Activated CD8-positive, alpha-beta memory T cell treated with anti-CD3 and anti-CD28 coated beads, Interleukin-2, amount 10 ng/mL, durations not matched to agents 7 days and 5 days (primary cell): ENCODE results near the gene PLXNA4. TPM values are rescaled to one million over a fixed set of nuclear protein-coding genes. Genes with fewer than 3 reads are reported as not detected.

Source experiments
- ATAC-seq: fragments of 150-1000 bp; cut with Tn5 transposase; one replicate; pipeline ENCODE4 v1.10.0; 2021; ENCODE audit warnings: moderate library complexity
- CTCF ChIA-PET: fragments of 350-600 bp; sonication (Branson Sonifier 250); formaldehyde crosslinking; loops from one replicate; lab custom pipeline; 2021; ENCODE audit warnings: antibody characterized with exemption; lab: Charles Lee
- DNase-seq: peaks from one replicate; pipeline ENCODE4 v3.0.0-alpha.2; 2020
- H3K27ac Mint-ChIP-seq: one replicate; pipeline ENCODE4 v1.8.0; 2021; ENCODE audit warnings: mild to moderate bottlenecking, mixed read lengths
- H3K27me3 Mint-ChIP-seq: one replicate; pipeline ENCODE4 v1.8.0; 2021; ENCODE audit warnings: mixed read lengths
- H3K36me3 Mint-ChIP-seq: one replicate; pipeline ENCODE4 v1.8.0; 2021; ENCODE audit warnings: mild to moderate bottlenecking, mixed read lengths
- H3K4me1 Mint-ChIP-seq: one replicate; pipeline ENCODE4 v1.8.0; 2021; ENCODE audit warnings: mixed read lengths
- H3K4me3 Mint-ChIP-seq: one replicate; pipeline ENCODE4 v1.8.0; 2021; ENCODE audit warnings: mild to moderate bottlenecking, moderate library complexity, mixed read lengths
- H3K9me3 Mint-ChIP-seq: one replicate; pipeline ENCODE4 v1.8.0; 2022; ENCODE audit warnings: low read depth, mixed read lengths
- total RNA-seq, 2 experiments: library from RNA; stranded (reverse); gene quantifications; one replicate each; pipeline ENCODE4 v1.2.3, GENCODE V29; 2021

Gene PLXNA4
- total RNA-seq, 2 experiments from 2014 or later: 1.2 to 1.6 TPM

- no peaks in the 10 kb centered on the region for H3K36me3 Mint-ChIP-seq
- ATAC-seq: no peak
- H3K9me3 Mint-ChIP-seq: no peaks in the 10 kb centered on the region
- H3K4me3 Mint-ChIP-seq: no peak overlapping the region
- no peaks in the 10 kb centered on the region for H3K4me1 Mint-ChIP-seq
- no peak for DNase-seq
- H3K27ac Mint-ChIP-seq: no peak overlapping the region
- CTCF ChIA-PET: no interaction called here
- no peaks in the 10 kb centered on the region for H3K27me3 Mint-ChIP-seq
These were observed 435.2 kb downstream of the PLXNA4 start for GRCh38 chr7:132141109-132141508.

- Mint-ChIP-seq H3K36me3 (no peaks in the 10 kb centered on the region), H3K27me3 (no peaks in the 10 kb centered on the region), H3K4me3 (no peak overlapping the region), H3K9me3 (no peaks in the 10 kb centered on the region), H3K27ac (no peak overlapping the region), H3K4me1 (no peaks in the 10 kb centered on the region)
- ATAC-seq (no peak), DNase-seq (no peak)
- CTCF ChIA-PET: interaction anchor here (1.2 kb wide), 1 partner anchor 195 kb away, joined by 3 read pairs; no protein-coding TSS in a partner anchor
These were observed 435.9 kb downstream of the PLXNA4 start for GRCh38 chr7:132140341-132140740.

GRCh38 chr7:132138817-132139216 lies 437.5 kb downstream of the PLXNA4 start:
- H3K4me1 Mint-ChIP-seq: no peaks in the 10 kb centered on the region
- no peaks in the 10 kb centered on the region for H3K36me3 Mint-ChIP-seq
- H3K27me3 Mint-ChIP-seq: peaks cover 2% of the 10 kb centered on the region
- ATAC-seq (no peak), DNase-seq (no peak)
- H3K4me3 Mint-ChIP-seq: no peak overlapping the region
- CTCF ChIA-PET: no interaction called here
- no peaks in the 10 kb centered on the region for H3K9me3 Mint-ChIP-seq
- H3K27ac Mint-ChIP-seq: no peak overlapping the region

DNA sequence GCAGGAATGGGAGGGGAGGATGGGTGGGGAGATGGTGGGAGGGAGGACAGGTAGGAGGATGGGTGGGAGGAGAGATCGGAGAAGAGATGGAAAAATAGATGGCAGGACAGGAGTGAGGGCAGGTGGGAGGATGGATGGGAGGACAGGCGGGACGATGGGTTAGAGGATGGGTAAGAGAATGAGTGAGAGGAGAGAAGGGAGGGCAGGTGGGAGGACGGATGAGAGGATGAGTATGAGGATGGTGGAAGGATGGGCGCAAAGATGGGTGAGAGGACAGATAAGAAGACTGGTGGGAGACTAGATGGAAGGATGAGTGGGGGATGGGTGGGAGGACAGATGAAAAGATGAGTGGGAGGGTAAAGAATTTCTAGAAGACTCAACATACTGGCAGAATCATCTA lies 438.6 kb downstream of the PLXNA4 start:
- CTCF ChIA-PET: no interaction called here
- H3K27ac Mint-ChIP-seq: no peak overlapping the region
- no peaks in the 10 kb centered on the region for H3K4me1 Mint-ChIP-seq
- H3K9me3 Mint-ChIP-seq: no peaks in the 10 kb centered on the region
- ATAC-seq: no peak
- H3K4me3 Mint-ChIP-seq: no peak overlapping the region
- no peak for DNase-seq
- H3K27me3 Mint-ChIP-seq: peaks cover 2% of the 10 kb centered on the region
- H3K36me3 Mint-ChIP-seq: no peaks in the 10 kb centered on the region

- Mint-ChIP-seq H3K4me3 (no peak overlapping the region), H3K4me1 (peaks cover under 1% of the 10 kb centered on the region)
These were observed 440.4 kb downstream of the PLXNA4 start for GRCh38 chr7:132135746-132136385.

DNA sequence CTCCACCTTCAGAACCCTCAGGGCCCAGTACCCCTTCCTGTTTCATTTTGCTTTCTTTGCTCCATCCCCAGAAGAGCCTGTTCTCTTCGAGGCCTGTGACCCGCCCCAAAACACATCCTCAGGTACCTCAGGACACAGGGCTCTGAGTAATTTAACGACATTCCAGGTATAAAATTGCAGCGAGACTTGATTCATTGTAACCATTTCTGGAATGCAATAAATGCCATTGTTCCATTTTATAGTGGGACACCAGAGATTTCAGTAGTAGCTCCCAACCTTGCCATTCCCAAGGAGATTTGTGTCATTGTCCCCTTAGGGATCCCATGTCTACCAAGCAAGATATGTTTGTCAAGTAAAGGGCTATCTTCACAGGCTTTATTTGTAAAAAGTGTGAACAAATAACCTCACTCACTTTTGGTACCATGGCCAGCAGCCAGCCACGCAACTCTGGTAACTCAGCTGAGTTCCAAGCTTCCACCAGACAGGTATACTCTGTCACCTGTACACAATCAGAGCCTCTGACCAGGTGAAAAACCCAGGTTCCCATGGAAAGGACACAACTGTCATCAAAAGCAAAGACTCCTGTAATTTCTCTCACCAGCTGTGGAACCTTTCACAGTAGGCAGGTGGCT lies 441.3 kb downstream of the PLXNA4 start:
- DNase-seq (no peak), ATAC-seq (no peak)
- no peaks in the 10 kb centered on the region for H3K9me3 Mint-ChIP-seq
- H3K27ac Mint-ChIP-seq: no peak overlapping the region
- H3K4me3 Mint-ChIP-seq: no peak overlapping the region
- H3K27me3 Mint-ChIP-seq: peaks cover 2% of the 10 kb centered on the region
- CTCF ChIA-PET: no interaction called here
- H3K36me3 Mint-ChIP-seq: no peaks in the 10 kb centered on the region
- H3K4me1 Mint-ChIP-seq: peaks cover 9% of the 10 kb centered on the region

More at GRCh38 chr7:132135746-132136385, 440.4 kb downstream of the PLXNA4 start:
- H3K27ac Mint-ChIP-seq: no peak overlapping the region
- no peaks in the 10 kb centered on the region for H3K36me3 Mint-ChIP-seq
- CTCF ChIA-PET: no interaction called here
- ATAC-seq: no peak
- H3K9me3 Mint-ChIP-seq: no peaks in the 10 kb centered on the region
- DNase-seq: no peak
- peaks cover 2% of the 10 kb centered on the region for H3K27me3 Mint-ChIP-seq

- no peak for DNase-seq
- H3K4me3 Mint-ChIP-seq: no peak overlapping the region
- CTCF ChIA-PET: no interaction called here
These were observed 442.8 kb downstream of the PLXNA4 start for GRCh38 chr7:132133501-132133900.

GRCh38 chr7:132131196-132131595 lies 445.1 kb downstream of the PLXNA4 start:
- H3K4me1 Mint-ChIP-seq: peaks cover 9% of the 10 kb centered on the region
- no peak overlapping the region for H3K27ac Mint-ChIP-seq
- H3K27me3 Mint-ChIP-seq: peaks cover 2% of the 10 kb centered on the region
- DNase-seq (no peak), ATAC-seq (no peak)
- no peaks in the 10 kb centered on the region for H3K36me3 Mint-ChIP-seq
- H3K9me3 Mint-ChIP-seq: no peaks in the 10 kb centered on the region
- CTCF ChIA-PET: no interaction called here
- H3K4me3 Mint-ChIP-seq: no peak overlapping the region

More at GRCh38 chr7:132133501-132133900, 442.8 kb downstream of the PLXNA4 start:
- Mint-ChIP-seq H3K27me3 (peaks cover 2% of the 10 kb centered on the region), H3K36me3 (no peaks in the 10 kb centered on the region), H3K4me1 (peaks cover 9% of the 10 kb centered on the region), H3K27ac (no peak overlapping the region), H3K9me3 (no peaks in the 10 kb centered on the region)
- no peak for ATAC-seq

DNA sequence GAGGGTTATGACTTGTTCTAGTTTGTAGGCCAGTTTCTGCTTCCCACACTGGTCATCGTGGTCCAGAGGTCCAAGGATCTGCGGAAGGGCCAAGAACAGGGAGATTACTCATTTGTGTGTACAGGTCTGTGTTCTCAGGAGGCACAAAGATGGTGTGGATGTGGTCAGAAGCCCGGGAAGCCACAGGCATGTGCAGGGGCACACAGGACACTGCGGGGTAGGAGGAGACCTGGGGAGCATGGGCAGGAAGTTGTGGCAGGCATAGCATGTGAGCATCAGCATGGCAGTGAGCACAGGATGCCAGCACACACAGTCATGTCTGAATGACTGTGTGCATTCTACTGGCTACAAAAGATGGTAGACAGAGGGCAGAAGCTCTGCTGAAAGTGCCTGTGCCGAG lies 445.8 kb downstream of the PLXNA4 start:
- no peaks in the 10 kb centered on the region for H3K36me3 Mint-ChIP-seq
- H3K27ac Mint-ChIP-seq: no peak overlapping the region
- peaks cover 2% of the 10 kb centered on the region for H3K27me3 Mint-ChIP-seq
- H3K4me1 Mint-ChIP-seq: peaks cover 9% of the 10 kb centered on the region
- DNase-seq: peak; percentile 61
- no peak overlapping the region for H3K4me3 Mint-ChIP-seq
- H3K9me3 Mint-ChIP-seq: no peaks in the 10 kb centered on the region
- peak; percentile 60 for ATAC-seq
- CTCF ChIA-PET: no interaction called here

- CTCF ChIA-PET: no interaction called here
- Mint-ChIP-seq H3K36me3 (no peaks in the 10 kb centered on the region), H3K9me3 (no peaks in the 10 kb centered on the region), H3K27me3 (no peaks in the 10 kb centered on the region), H3K27ac (no peak overlapping the region), H3K4me3 (no peak overlapping the region), H3K4me1 (peaks cover 9% of the 10 kb centered on the region)
- no peak for DNase-seq
- no peak for ATAC-seq
These were observed 450.2 kb downstream of the PLXNA4 start for GRCh38 chr7:132125872-132126595.

DNA sequence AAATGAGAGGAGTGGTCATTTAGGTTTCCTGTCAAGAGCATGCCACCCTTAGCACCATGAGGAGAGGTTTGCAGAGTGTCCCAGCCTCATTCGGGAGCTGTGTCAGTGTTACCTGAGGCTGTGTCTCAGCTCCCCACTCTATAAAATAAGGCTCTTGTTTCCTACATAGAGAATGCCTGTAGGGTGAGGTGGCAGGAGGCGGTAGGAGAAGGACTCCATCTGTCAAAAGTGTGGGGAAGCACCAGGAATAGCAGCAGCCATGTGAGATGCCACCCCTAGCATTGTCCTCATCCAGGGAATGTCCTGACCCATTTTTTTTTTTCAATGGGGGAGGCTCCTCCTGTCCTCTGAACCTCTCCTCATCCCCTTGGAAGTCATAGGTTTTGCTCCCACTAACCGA lies 451.2 kb downstream of the PLXNA4 start:
- no peaks in the 10 kb centered on the region for H3K36me3 Mint-ChIP-seq

DNA sequence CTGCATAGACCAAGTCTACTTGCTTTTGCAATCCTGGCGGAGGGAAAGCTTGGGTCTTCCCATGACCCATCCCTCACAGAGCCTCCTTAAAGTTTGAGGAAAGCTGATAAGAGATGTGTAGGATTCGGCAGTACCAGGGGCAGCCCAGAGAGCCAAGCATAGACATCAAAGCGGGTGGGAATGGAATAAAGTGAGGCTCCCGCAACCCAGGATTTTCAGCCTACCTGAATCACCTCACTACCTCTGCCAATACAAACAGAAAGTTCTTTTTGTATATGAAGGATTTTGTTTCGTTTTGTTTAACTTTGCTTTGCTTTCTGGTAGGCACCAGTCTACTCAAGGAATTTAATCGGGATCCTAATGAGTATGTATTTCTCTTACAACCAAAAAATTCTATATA lies 451.7 kb downstream of the PLXNA4 start:
- H3K9me3 Mint-ChIP-seq: no peaks in the 10 kb centered on the region
- CTCF ChIA-PET: no interaction called here
- DNase-seq (no peak), ATAC-seq (no peak)
- no peaks in the 10 kb centered on the region for H3K4me1 Mint-ChIP-seq
- H3K36me3 Mint-ChIP-seq: no peaks in the 10 kb centered on the region
- H3K4me3 Mint-ChIP-seq: no peak overlapping the region
- H3K27me3 Mint-ChIP-seq: no peaks in the 10 kb centered on the region
- no peak overlapping the region for H3K27ac Mint-ChIP-seq

More for the DNA sequence above, 451.2 kb downstream of the PLXNA4 start:
- ATAC-seq (no peak), DNase-seq (no peak)
- no peak overlapping the region for H3K27ac Mint-ChIP-seq
- H3K9me3 Mint-ChIP-seq: no peaks in the 10 kb centered on the region
- no peaks in the 10 kb centered on the region for H3K27me3 Mint-ChIP-seq
- peaks cover under 1% of the 10 kb centered on the region for H3K4me1 Mint-ChIP-seq
- no peak overlapping the region for H3K4me3 Mint-ChIP-seq
- CTCF ChIA-PET: no interaction called here

DNA sequence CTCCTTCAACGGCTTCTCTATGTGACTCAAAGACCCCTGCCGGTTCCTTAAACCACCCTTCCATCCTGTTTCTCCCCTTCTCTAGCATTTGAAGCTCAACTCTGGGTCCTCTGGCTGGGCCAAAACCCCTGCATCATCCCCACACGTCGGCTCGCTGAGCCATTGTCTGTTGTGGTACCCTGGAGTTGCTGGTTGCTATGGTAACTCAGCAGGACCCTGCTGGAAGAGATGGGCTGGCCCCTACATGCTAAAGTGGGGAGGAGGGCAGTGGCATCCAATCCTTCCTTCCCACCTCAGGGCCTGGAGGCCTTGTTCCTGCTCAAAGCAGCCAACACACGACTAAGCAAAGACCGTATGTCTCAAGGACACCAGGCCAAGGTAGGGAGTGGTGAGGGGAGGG lies 452.5 kb downstream of the PLXNA4 start:
- H3K27me3 Mint-ChIP-seq: no peaks in the 10 kb centered on the region
- ATAC-seq (no peak), DNase-seq (no peak)
- no peak overlapping the region for H3K4me3 Mint-ChIP-seq
- no peaks in the 10 kb centered on the region for H3K4me1 Mint-ChIP-seq
- H3K36me3 Mint-ChIP-seq: no peaks in the 10 kb centered on the region
- CTCF ChIA-PET: no interaction called here
- H3K9me3 Mint-ChIP-seq: no peaks in the 10 kb centered on the region
- no peak overlapping the region for H3K27ac Mint-ChIP-seq

GRCh38 chr7:132122901-132123300 lies 453.4 kb downstream of the PLXNA4 start:
- DNase-seq (no peak), ATAC-seq (no peak)
- H3K27me3 Mint-ChIP-seq: no peaks in the 10 kb centered on the region
- H3K4me3 Mint-ChIP-seq: no peak overlapping the region
- CTCF ChIA-PET: no interaction called here
- no peak overlapping the region for H3K27ac Mint-ChIP-seq
- H3K9me3 Mint-ChIP-seq: no peaks in the 10 kb centered on the region
- no peaks in the 10 kb centered on the region for H3K4me1 Mint-ChIP-seq
- H3K36me3 Mint-ChIP-seq: no peaks in the 10 kb centered on the region
